GM19463 (cell line): ENCODE data around the gene MTHFD1L.
A peak's percentile ranks its signal among the peaks of the same experiment; 100 is the strongest.
"Not testable (repeated sequence)": the region's sequence is repeated elsewhere in the genome, so short reads cannot be mapped to it uniquely, and the experiment has no call there.

Experiments used
- ATAC-seq: cut with Tn5 transposase; IDR thresholded peaks from one replicate; pipeline ENCODE4 v1.9.1; 2021; ENCODE audit warnings: mild to moderate bottlenecking, moderate library complexity; ENCODE audit not compliant: unreplicated experiment

Gene MTHFD1L

DNA sequence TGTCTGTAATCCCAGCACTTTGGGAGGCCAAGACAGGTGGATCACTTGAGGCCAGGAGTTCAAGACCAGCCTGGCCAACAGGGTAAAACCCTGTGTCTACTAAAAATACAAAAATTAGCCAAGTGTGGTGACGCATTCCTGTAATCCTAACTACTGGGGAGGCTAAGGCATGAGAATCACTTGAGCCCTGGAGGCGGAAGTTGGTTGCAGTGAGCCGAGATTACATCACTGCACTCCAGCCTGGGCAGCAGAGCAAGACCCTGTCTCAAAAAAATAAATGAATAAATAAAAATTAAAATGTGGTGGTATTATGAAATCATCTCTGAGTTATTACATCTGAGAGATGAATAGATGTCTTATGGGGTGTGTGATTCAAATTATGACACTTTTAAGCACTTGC is 247.4 kb downstream of the MTHFD1L start:
- ATAC-seq, result not testable (repeated sequence)

DNA sequence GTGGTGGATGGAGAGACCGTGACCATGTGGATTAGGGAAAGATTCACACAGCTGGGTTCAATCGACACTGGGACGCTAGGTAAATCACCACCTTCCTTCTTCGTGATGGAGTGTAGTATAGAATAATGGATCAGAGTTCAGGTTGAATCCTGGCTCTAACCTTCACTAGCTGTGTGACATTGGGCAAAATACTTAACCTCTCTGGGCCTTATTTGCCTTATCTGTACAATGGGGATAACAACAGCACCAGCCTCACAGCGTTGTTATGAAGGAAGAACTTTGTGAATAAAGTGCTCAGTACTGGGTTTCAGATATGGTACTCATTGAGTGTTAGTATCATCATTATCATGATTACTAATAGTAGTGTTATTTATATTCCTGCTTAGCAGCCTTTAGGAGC is 248.1 kb downstream of the MTHFD1L start:
- no peak for ATAC-seq

DNA sequence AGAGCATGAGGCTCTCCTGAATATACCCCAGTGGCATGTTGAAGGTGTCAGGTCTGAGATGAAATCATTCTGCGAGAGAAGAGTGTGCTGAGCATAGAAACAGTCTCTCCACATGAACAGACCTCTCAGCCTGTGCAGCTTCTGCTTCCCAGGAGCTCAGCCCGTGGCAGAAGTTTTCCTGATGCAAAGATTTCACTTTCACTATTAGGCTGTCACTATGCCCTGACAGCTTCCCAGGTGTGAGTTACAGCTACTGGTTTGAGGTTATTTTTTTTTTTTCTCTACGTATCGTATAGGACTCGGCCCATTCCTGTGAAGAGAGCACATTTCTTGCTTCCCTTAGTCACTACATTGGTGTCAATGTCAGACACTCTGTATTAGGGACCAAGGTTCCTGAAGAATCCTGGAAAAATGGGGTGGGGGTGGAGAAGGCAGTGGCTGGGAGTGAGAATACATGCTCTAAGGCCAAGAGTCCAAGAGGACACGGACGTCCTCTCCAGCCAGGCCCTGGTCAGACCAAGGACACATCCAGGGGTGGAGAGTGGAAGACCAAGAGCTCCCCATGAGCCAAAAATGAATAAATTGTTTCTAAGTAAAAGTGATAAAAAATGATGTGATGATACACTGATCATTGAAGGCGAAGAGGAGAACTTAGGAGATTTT is 253.1 kb downstream of the MTHFD1L start:
- peak; percentile 41 for ATAC-seq

DNA sequence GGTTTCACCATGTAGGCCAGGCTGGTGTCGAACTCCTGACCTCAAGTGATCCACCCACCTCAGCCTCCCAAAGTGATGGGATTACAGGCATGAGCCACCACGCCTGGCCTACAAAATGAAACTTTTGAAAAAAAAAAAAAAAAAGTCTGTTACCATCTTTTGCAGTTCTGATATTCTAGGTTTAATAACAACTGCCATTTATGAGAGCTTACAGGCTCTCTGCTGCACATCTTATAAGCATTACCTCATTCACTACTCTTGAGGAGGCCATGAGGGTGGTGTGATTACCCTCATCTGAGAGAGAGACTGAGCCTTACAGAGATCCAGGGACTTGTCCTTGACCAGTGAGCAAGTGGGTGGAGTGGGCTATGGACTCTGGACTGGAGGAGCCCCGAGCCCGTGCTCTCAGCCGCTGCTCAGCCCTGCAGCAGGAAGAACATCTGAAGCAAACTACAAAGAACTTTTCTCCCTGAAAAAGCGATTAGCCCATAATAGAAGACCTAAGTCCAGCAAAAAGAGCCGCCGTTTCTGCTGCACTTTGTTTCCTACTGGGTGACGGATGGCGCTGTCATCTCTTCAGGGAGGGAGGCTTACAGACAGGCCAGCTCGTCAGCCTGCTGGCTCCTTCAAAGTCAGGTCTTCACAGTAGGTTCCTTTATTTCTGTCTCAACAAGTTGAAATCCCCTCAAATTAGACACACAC is 254.5 kb downstream of the MTHFD1L start:
- ATAC-seq, result no peak

DNA sequence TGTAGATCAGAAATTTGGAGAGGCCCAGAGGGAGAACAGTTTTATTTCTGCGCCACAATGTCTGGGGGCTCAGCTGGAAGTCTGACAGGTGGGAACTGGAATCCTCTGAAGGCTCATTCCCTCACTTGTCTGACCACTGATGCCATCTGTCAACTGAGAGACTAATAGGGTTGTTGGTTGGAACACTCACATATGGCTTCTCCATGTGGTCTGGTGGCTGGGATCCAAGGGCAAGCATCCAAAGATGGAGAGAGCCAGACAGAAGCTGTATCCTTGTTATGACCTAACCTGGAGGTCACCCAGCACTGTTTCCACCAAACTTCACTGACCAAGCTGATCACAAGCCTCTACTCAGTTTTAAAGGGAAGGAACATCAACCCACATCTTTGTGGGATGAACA is 256.4 kb downstream of the MTHFD1L start:
- ATAC-seq, result no peak

DNA sequence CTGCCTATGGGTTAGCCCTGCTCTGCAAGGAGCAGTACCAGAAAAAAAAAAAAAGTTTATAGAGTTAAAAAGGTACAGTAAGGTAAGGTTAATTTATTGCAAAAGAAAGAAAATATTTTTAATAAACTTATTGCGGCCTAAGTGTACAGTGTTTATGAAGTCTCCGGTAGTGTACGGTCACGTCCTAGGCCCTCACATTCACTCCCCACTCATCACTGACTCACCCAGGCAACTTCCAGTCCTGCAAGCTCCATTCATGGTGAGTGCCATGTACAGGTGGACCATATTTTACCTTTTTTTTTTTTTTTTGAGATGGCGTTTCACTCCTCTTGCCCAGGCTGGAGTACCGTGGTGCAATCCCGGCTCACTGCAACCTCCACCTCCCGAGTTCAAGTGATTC is 258.1 kb downstream of the MTHFD1L start:
- not testable (repeated sequence) for ATAC-seq

DNA sequence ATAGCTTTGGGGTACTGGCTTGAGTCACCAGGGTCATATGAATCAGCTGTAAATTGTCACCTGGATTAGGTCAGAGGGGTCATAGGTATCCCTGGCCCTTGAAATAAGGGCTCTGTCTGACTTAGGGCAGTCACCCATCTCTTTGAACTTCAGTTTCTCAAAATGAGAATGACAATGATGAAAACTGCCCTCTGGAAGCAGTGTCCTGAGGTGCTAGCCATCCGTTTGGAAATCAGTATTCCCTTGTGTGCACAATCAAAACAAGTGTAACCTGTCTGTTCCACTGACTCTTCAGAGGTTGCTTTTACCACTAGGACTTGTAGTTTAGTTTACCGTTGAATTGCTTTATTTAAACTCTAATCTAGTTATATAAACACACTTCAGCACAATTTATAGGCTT is 259.7 kb downstream of the MTHFD1L start:
- not testable (repeated sequence) for ATAC-seq

DNA sequence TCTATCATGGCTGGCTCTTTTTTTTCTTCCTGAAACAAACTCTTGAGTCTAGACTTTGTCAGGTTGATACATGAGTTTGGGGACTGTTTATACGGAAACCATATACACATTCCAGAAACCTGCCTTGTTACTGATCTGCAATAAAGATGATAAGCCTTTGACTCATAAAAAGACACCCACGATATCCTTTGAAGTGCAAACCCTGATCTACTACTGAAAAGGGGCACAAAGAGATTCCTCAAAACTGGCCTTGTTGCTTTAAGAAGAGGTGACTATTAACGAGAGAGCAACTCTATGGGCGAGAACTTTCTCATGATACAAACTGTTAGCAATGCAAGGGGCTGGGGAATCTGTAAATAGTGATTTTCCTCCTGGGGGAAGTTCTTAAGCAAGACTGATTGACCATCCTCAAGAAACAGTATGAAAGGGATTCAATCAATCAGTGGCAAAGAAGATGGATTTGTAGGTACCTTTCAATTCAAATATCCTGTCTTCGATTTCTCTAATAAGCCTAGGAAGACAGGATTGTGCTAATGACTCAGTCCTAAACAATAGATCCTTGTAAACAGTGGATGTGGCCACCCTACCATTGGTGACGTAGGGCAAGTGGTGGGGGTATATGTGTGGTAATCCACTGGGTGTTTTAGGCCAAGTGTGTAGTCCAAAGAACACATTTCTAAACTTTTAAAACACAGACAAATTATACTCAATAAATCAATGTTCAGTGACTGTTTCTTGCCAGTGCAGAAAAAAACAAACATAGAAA is 260.3 kb downstream of the MTHFD1L start:
- ATAC-seq, result not testable (repeated sequence)

DNA sequence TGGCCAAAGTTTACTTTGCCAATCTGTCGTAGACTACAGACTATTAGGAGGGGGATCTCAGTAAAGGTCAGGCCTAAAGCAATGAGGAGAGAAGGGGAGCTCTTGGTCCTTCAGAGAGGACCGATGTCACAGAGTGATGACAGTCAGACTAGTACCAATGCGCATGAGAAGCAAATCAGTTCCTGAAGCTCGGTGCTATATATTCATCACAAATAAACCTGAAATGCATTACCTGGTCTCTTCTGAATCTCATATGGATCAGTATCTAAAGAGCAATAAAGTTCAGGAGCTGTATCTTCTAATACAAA is 260.9 kb downstream of the MTHFD1L start:
- ATAC-seq, result not testable (repeated sequence)

DNA sequence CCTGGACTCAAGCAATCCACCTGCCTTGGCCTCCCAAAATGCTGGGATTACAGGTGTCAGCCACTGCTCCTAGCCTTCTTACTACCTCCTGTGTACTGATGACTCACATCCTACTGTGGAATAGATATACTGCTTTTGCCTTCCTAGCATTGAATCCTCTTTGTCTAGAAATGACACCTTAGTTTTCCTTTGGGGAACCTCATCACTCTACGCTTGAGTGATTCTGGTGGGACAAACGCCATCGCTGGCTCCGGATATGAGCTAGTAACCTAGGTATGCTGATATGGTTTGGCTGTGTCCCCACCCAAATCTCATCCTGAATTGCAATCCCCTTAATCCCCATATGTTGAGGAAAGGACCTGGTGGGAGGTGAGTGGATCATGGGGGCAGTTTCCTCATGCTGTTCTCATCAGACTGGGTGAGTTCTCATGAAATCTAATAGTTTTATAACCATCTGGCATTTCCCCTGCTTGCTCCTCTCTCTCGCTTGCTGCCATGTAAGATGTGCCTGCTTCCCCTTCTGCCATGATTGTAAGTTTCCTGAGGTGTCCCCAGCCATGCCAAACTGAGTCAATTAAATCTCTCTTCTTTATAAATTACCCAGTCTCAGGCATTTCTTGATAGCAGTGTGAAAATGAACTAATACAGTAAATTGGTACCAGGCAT is 261.8 kb downstream of the MTHFD1L start:
- not testable (repeated sequence) for ATAC-seq

DNA sequence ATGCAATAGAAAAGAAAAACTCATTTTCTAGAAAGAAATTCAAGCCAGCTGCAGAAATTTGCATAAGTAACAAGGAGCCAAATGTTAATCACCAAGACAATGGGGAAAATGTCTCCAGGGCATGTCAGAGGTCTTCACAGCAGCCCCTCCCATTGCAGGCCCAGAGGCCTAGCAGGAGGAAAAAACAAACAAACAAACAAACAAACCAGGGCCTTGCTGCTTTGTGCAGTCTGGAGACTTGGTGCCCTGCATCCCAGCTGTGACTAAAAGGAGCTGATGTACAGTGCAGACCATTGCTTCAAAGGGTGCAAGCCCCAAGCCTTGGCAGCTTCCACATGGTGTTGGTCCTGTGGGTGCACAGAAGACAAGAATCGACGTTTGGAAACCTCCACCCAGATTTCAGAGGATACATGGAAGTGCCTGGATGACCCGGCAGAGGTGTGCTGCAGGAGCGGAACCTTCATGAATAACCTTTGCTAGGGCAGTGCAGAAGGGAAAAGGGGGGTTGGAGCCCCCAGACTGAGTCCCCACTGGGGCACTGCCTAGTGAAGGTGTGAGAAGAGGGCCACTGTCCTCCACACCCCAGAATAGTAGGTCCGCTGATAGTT is 263.4 kb downstream of the MTHFD1L start:
- ATAC-seq, result no peak

DNA sequence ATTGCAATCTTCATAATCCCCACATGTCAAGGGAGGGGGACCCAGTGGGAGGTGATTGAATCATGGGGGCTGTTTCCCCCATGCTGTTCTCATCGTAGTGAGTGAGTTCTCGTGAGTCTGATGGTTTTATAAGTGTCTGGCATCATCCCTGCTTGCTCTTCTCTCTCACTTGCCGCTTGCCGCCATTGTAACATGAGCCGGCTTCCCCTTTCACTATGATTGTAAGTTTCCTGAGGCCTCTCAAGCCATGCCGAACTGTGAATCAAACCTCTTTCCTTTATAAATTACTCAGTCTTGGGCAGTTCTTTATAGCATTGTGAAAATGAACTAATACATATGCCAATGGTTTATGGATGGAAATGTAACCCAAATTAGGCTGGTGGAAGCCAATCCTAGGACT is 264.8 kb downstream of the MTHFD1L start:
- ATAC-seq, result no peak

DNA sequence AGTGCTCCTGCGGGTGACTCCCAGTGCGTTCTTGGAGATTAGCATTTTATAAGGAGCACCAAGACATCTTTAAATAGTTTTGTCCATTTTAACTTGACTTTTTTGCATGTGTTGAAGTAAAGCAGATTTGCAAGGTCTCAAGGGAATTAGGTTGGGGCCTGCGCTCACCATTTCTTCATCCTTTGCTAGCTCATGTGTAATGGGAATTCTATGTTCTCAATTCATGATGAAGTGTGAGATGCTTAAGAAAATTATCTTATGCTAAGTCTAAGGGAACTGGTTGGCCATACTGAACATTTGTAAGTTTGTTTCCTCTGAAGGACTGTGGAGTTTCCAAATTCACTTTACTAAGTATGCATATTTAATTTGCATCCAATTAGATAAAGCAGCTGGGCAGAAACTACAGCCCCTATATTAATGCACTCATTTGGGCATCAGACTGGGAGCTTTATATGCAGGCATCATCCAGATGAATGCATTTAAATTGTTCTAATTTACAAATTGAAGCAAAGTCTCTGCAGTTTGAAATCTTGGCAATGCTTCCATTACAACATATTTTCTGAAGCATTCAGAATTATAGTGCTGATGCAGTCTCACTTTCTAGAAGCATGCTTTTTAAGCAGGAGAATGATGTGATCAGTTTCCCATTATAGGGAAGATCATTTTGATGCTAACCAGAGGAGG is 266.0 kb downstream of the MTHFD1L start:
- ATAC-seq, result no peak

DNA sequence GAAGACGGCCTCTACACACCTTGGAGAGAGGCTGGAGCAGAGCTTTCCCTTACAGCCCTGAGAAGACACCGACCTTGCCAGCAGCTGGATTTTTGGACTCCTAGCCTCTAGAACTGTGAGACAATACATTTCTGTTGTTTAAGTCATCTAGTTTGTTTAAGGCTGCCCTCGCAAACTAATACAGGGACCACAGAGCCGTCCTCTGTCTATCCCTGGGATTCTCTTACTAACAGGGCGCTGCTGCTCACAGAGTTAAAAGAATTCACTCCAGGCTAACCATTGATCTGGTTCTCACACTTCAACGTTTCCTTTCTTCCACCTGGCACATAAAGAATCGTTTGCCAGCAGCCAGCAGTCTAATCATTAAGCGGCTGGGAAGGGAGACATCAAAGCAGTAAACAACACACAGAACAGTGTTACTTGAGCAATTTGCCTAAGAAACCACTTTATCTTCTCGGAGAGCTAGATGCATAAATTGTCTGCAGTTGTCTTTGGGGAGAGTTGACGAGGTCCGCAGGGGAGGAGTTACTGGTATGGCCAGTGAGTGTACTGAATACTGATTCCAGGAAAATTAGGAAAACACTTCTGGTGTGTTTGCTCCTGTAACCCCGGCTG is 270.7 kb downstream of the MTHFD1L start:
- ATAC-seq, result no peak

DNA sequence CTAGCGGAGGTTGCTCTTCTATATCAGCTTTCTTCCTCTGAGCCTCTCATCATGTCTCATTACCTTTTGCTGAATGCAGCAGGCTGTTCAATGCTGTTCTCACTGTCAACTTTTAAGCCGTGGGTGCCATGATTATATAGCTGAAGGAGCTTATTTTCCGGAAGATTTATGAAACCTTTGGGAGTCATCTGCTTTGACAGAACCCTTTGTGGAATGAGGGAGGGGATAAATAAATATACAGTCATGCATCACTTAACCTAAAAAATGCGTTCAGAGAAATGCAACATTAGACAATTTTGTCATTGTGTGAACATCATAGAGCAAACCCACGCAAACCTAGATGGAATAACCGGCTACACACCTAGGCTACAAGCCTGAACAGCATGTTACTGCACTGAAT is 272.0 kb downstream of the MTHFD1L start:
- no peak for ATAC-seq

DNA sequence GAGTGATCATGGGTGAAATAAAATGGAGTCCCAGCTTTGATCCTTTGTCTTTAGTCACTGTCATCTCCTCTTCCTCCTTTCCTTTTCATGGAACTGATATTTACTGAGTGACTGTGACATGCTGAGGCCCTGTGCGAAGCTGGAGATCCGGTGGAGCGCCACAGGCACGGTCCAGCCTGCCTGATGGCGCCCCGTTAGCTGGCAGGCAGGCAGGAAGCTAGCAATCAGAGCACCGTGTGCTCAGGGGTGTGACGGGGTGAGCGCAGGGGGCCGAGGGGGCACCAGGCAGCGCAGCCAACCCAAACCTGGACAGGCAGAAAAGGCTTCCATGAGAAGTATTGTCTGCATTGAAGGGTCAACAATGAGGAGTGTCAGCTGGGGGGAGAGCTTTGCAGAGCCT is 274.0 kb downstream of the MTHFD1L start:
- ATAC-seq, result no peak

DNA sequence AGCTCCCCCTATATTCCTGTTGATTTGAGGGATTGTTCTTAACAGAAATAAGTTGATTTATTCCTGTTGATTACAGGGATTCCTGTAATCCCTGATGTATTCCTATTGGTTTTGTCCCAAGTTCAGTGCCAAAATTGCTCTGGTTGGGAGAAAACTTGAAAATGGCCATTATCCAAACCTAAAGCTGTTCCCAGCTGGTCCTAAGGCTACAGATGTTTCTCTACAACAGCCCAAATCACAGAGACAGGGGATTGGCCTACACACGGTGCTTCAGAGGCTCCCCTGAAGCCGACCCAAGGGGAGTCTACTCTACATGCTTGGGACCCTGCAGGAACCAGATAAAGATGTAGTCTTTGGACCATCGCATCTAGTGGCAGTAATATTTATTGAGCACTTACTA is 275.3 kb downstream of the MTHFD1L start:
- no peak for ATAC-seq

DNA sequence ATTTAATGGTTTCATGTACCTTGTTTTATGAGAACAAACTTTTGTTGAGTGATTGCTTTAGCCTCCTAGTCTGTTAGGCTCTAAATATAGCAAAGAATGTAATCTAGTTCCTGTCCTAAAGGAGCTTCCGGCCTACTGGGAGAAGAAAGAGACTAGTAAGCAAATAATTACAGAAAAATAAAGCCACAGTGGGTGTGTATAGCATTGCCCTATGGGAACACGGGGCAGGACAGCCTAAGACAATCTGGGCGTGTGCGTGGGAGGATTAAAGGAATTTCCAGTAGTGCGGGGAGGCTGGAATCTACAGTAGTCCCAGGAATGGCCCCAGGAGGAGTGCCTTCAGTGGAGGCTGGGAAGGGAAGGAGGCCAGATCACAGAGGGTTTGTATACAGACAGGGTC is 276.2 kb downstream of the MTHFD1L start:
- no peak for ATAC-seq

DNA sequence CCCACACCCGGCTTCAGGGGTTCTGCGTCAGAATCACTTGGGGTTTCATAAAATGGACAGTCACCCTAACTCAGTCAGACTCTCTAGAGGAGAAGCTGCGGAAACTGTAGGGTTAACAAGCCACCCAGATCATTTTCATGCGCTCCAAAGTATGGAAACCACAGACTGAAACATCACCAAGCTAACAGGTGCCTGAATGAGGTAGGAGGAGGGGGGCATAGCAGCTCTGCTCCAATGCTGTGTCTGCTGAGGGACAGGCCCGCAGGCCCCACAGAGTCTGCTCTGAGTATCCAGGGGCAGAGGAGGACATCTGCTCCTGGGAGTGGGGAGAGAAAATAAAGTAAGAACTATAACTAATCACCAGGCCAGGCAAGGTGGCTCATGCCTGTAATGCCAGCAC is 277.2 kb downstream of the MTHFD1L start:
- no peak for ATAC-seq

DNA sequence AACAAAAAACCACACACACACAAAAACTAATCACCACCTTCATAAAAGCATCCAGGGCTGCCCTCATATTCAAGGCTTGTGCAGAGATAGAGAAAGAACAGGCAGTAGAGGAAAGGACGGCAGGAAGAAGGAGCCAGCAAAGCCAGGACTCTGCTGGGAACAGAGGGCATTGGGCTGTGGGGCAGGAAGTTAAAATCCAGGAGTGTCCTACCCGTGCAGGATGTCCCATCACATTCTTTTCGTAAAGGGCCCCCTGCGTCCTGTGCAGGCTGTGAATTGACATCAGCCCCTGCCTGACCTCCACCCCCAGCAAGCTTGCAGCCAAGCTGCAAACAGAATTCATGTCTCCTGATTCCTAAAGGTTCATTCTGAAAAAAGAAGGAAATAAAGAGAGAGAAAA is 277.8 kb downstream of the MTHFD1L start:
- ATAC-seq, result no peak
